ENCODE data around the gene CBX4. TPM values are rescaled to one million over a fixed set of nuclear protein-coding genes. Genes with fewer than 3 reads are reported as not detected.
A peak's percentile ranks its signal among the peaks of the same experiment; 100 is the strongest.

Gene CBX4
- total RNA-seq, 1 experiment from 2014 or later = 26.2 TPM

- DNase-seq = no peak
- H3K4me3 ChIP-seq = no peak overlapping the region
- H3K9me3 ChIP-seq = no peaks in the 10 kb centered on the region
- H3K27me3 ChIP-seq = peaks cover 10% of the 10 kb centered on the region
- H3K36me3 ChIP-seq = peaks cover 33% of the 10 kb centered on the region
Measured at GRCh38 chr17:79836510-79836971, 2.7 kb downstream of the CBX4 start.

- Histone ChIP-seq H3K27me3 (peaks cover 5% of the 10 kb centered on the region), H3K4me3 (no peak overlapping the region), H3K36me3 (peaks cover 33% of the 10 kb centered on the region), H3K9me3 (no peaks in the 10 kb centered on the region)
- no peak for DNase-seq
Measured at GRCh38 chr17:79835953-79836509, 3.2 kb downstream of the CBX4 start.

GRCh38 chr17:79835470-79835899 is 3.8 kb downstream of the CBX4 start:
- no peaks in the 10 kb centered on the region for H3K9me3 ChIP-seq
- no peaks in the 10 kb centered on the region for H3K27me3 ChIP-seq
- H3K36me3 ChIP-seq = peaks cover 33% of the 10 kb centered on the region
- no peak for DNase-seq
- H3K4me3 ChIP-seq = no peak overlapping the region

GRCh38 chr17:79834565-79835469 is 4.4 kb downstream of the CBX4 start:
- Histone ChIP-seq H3K27me3 (no peaks in the 10 kb centered on the region), H3K4me3 (no peak overlapping the region), H3K36me3 (peaks cover 33% of the 10 kb centered on the region), H3K9me3 (no peaks in the 10 kb centered on the region)
- DNase-seq = no peak

GRCh38 chr17:79833744-79834564 is 5.3 kb downstream of the CBX4 start:
- peaks cover 33% of the 10 kb centered on the region for H3K36me3 ChIP-seq
- H3K4me3 ChIP-seq = no peak overlapping the region
- no peaks in the 10 kb centered on the region for H3K27me3 ChIP-seq
- H3K9me3 ChIP-seq = no peaks in the 10 kb centered on the region
- DNase-seq = no peak

GRCh38 chr17:79833110-79833450 is 6.2 kb downstream of the CBX4 start:
- H3K27me3 ChIP-seq = no peaks in the 10 kb centered on the region
- peaks cover 33% of the 10 kb centered on the region for H3K36me3 ChIP-seq
- H3K9me3 ChIP-seq = no peaks in the 10 kb centered on the region
- H3K4me3 ChIP-seq = no peak overlapping the region
- no peak for DNase-seq

- no peaks in the 10 kb centered on the region for H3K9me3 ChIP-seq
- H3K27me3 ChIP-seq = no peaks in the 10 kb centered on the region
- peaks cover 29% of the 10 kb centered on the region for H3K36me3 ChIP-seq
- no peak for DNase-seq
- H3K4me3 ChIP-seq = no peak overlapping the region
Measured at GRCh38 chr17:79832218-79833109, 6.8 kb downstream of the CBX4 start.

- H3K36me3 ChIP-seq = peaks cover 20% of the 10 kb centered on the region
- DNase-seq = no peak
- H3K27me3 ChIP-seq = no peaks in the 10 kb centered on the region
- no peak overlapping the region for H3K4me3 ChIP-seq
- no peaks in the 10 kb centered on the region for H3K9me3 ChIP-seq
Measured at GRCh38 chr17:79831265-79832217, 7.7 kb downstream of the CBX4 start.

GRCh38 chr17:79830763-79831264 is 8.4 kb downstream of the CBX4 start:
- H3K27me3 ChIP-seq = no peaks in the 10 kb centered on the region
- no peak overlapping the region for H3K4me3 ChIP-seq
- no peak for DNase-seq
- H3K36me3 ChIP-seq = peaks cover 13% of the 10 kb centered on the region
- H3K9me3 ChIP-seq = no peaks in the 10 kb centered on the region

GRCh38 chr17:79830303-79830702 is 8.9 kb downstream of the CBX4 start:
- Histone ChIP-seq H3K9me3 (no peaks in the 10 kb centered on the region), H3K4me3 (no peak overlapping the region), H3K27me3 (no peaks in the 10 kb centered on the region), H3K36me3 (peaks cover 10% of the 10 kb centered on the region)
- DNase-seq = no peak

- H3K4me3 ChIP-seq = no peak overlapping the region
- H3K9me3 ChIP-seq = no peaks in the 10 kb centered on the region
- H3K36me3 ChIP-seq = peaks cover 1% of the 10 kb centered on the region
- DNase-seq = no peak
- no peaks in the 10 kb centered on the region for H3K27me3 ChIP-seq
Measured at GRCh38 chr17:79829457-79829856, 9.8 kb downstream of the CBX4 start.

- H3K36me3 ChIP-seq = no peaks in the 10 kb centered on the region; the same call in 1 of the 2 replicates
- no peak overlapping the region for H3K4me3 ChIP-seq
- DNase-seq = no peak
- H3K27me3 ChIP-seq = no peaks in the 10 kb centered on the region
- no peaks in the 10 kb centered on the region for H3K9me3 ChIP-seq
Measured at GRCh38 chr17:79829004-79829403, 10.2 kb downstream of the CBX4 start.

GRCh38 chr17:79826841-79827578 is 12.2 kb downstream of the CBX4 start:
- no peaks in the 10 kb centered on the region for H3K27me3 ChIP-seq
- no peak overlapping the region for H3K4me3 ChIP-seq
- H3K36me3 ChIP-seq = no peaks in the 10 kb centered on the region
- H3K9me3 ChIP-seq = no peaks in the 10 kb centered on the region
- no peak for DNase-seq

- no peaks in the 10 kb centered on the region for H3K36me3 ChIP-seq
- peak overlapping the region; percentile 1; the same call in 1 of the 2 replicates for H3K4me3 ChIP-seq
- no peaks in the 10 kb centered on the region for H3K27me3 ChIP-seq
- no peaks in the 10 kb centered on the region for H3K9me3 ChIP-seq
- peak; percentile 91 for DNase-seq
Measured at GRCh38 chr17:79826204-79826680, 13.0 kb downstream of the CBX4 start.
